Trophoblast cell (in vitro differentiated cells and primary cell): Measurements from ENCODE around the gene UGT1A5.

Experiments
- DNase-seq, 2 donors: peaks; one replicate each; pipeline ENCODE4 v3.0.0-alpha.2; 2016
- H2AFZ ChIP-seq: 2 replicates; pipeline ENCODE4 v1.6.1; 2013; ENCODE audit warnings: low read length, moderate library complexity, mild to moderate bottlenecking; ENCODE audit not compliant: insufficient read depth, poor library complexity
- H2AK5ac ChIP-seq: 2 replicates; pipeline ENCODE4 v1.6.1; 2013; ENCODE audit warnings: mild to moderate bottlenecking, low read length
- H2BK120ac ChIP-seq: 2 replicates; pipeline ENCODE4 v1.6.1; 2013; ENCODE audit warnings: low read length, mild to moderate bottlenecking, moderate library complexity; ENCODE audit not compliant: insufficient read depth, poor library complexity
- H2BK12ac ChIP-seq: 2 replicates; pipeline ENCODE4 v1.6.1; 2013; ENCODE audit warnings: mild to moderate bottlenecking, low read length, moderate library complexity
- H2BK5ac ChIP-seq: 2 replicates; pipeline ENCODE4 v1.6.1; 2013; ENCODE audit warnings: low read length, low read depth, moderate library complexity, mild to moderate bottlenecking; ENCODE audit not compliant: poor library complexity
- H3K14ac ChIP-seq: 2 replicates; pipeline ENCODE4 v1.6.1; 2013; ENCODE audit warnings: mild to moderate bottlenecking, low read length
- H3K18ac ChIP-seq: 2 replicates; pipeline ENCODE4 v1.6.1; 2013; ENCODE audit warnings: mild to moderate bottlenecking, low read length
- H3K23ac ChIP-seq: 2 replicates; pipeline ENCODE4 v1.6.1; 2013; ENCODE audit warnings: low read length
- H3K27ac ChIP-seq: 2 replicates; pipeline ENCODE4 v1.5.1; 2013; ENCODE audit warnings: low read depth, mild to moderate bottlenecking, inconsistent platforms, low read length, moderate library complexity
- H3K27me3 ChIP-seq: 2 replicates; pipeline ENCODE4 v1.6.1; 2013; ENCODE audit warnings: inconsistent platforms, mild to moderate bottlenecking, low read length, moderate library complexity; ENCODE audit not compliant: insufficient read depth
- H3K36me3 ChIP-seq, 2 experiments: 1 replicate in 1 of 2; 2 replicates in 1 of 2; pipeline ENCODE4 v1.6.1; 2013; ENCODE audit warnings: low read length in 2 of 2, mild to moderate bottlenecking in 2 of 2, moderate library complexity in 1 of 2; ENCODE audit not compliant: insufficient read depth in 2 of 2, control insufficient read depth in 1 of 2
- H3K4ac ChIP-seq: 2 replicates; pipeline ENCODE4 v1.6.1; 2013; ENCODE audit warnings: low read depth, mild to moderate bottlenecking, low read length, moderate library complexity
- H3K4me1 ChIP-seq, 2 experiments: 1 replicate in 1 of 2; 2 replicates in 1 of 2; pipeline ENCODE4 v1.6.1; 2013; ENCODE audit warnings: low read length in 2 of 2, mild to moderate bottlenecking in 2 of 2, moderate library complexity in 1 of 2; ENCODE audit not compliant: insufficient read depth in 2 of 2, control insufficient read depth in 1 of 2
- H3K4me2 ChIP-seq: 2 replicates; pipeline ENCODE4 v1.6.1; 2013; ENCODE audit warnings: inconsistent platforms, mild to moderate bottlenecking, low read length, moderate library complexity
- H3K4me3 ChIP-seq: 2 replicates; pipeline ENCODE4 v1.5.1; 2013; ENCODE audit warnings: mild to moderate bottlenecking, low read depth, low read length, inconsistent platforms
- H3K79me1 ChIP-seq: one replicate; pipeline ENCODE4 v1.6.1; 2013; ENCODE audit warnings: low read length
- H3K79me2 ChIP-seq: 2 replicates; pipeline ENCODE4 v1.6.1; 2013; ENCODE audit warnings: low read length, mild to moderate bottlenecking; ENCODE audit not compliant: control insufficient read depth, insufficient read depth, poor library complexity
- H3K9ac ChIP-seq: 2 replicates; pipeline ENCODE4 v1.6.1; 2013; ENCODE audit warnings: mild to moderate bottlenecking, low read length
- H3K9me3 ChIP-seq: 2 replicates; pipeline ENCODE4 v1.6.1; 2013; ENCODE audit warnings: low read depth, mild to moderate bottlenecking, control low read depth, inconsistent platforms, low read length; ENCODE audit not compliant: insufficient read depth
- H4K12ac ChIP-seq: 2 replicates; pipeline ENCODE4 v1.6.1; 2013; ENCODE audit warnings: low read depth, mild to moderate bottlenecking, low read length, moderate library complexity
- H4K8ac ChIP-seq: 2 replicates; pipeline ENCODE4 v1.6.1; 2013; ENCODE audit warnings: low read depth, mild to moderate bottlenecking, low read length, moderate library complexity
- H4K91ac ChIP-seq: one replicate; pipeline ENCODE4 v1.6.1; 2013; ENCODE audit warnings: low read depth, mild to moderate bottlenecking, low read length, moderate library complexity
- WGBS: extraction: QIAGEN DNeasy Blood & Tissue Kit; methylation state at CpG from one replicate; pipeline ENCODE4 v1.1.7; 2013; ENCODE audit warnings: missing lambda C conversion rate; ENCODE audit not compliant: insufficient read length, insufficient coverage; ENCODE audit errors: extremely low coverage; 5-methylcytosine and 5-hydroxymethylcytosine counted together

The UGT1A5 gene

GRCh38 chr2:233708942-233709341 is 3.8 kb upstream of the UGT1A5 start:
- no peak overlapping the region for H3K27ac ChIP-seq
- H2BK120ac ChIP-seq = no peak overlapping the region
- H2BK5ac ChIP-seq = no peak overlapping the region
- H3K23ac ChIP-seq = no peak overlapping the region
- no CpG with 5 or more reads among the region's 5 CpGs for WGBS
- H3K27me3 ChIP-seq = no peaks in the 10 kb centered on the region
- H3K79me2 ChIP-seq = no peaks in the 10 kb centered on the region
- H3K36me3 ChIP-seq = no peaks in the 10 kb centered on the region
- DNase-seq = no peak
- no peaks in the 10 kb centered on the region for H3K9me3 ChIP-seq
- H2BK12ac ChIP-seq = no peak overlapping the region
- H3K4ac ChIP-seq = no peak overlapping the region
- no peak overlapping the region for H3K4me3 ChIP-seq
- no peak overlapping the region for H3K9ac ChIP-seq
- no peak overlapping the region for H3K14ac ChIP-seq
- H2AK5ac ChIP-seq = no peak overlapping the region
- H4K8ac ChIP-seq = no peak overlapping the region
- no peak overlapping the region for H3K4me2 ChIP-seq
- no peak overlapping the region for H4K12ac ChIP-seq
- no peak overlapping the region for H4K91ac ChIP-seq
- no peak overlapping the region for H2AFZ ChIP-seq
- no peaks in the 10 kb centered on the region for H3K79me1 ChIP-seq
- H3K18ac ChIP-seq = no peak overlapping the region
- H3K4me1 ChIP-seq = peaks cover 0 to 2% of the 10 kb centered on the region in 2 experiments

DNA sequence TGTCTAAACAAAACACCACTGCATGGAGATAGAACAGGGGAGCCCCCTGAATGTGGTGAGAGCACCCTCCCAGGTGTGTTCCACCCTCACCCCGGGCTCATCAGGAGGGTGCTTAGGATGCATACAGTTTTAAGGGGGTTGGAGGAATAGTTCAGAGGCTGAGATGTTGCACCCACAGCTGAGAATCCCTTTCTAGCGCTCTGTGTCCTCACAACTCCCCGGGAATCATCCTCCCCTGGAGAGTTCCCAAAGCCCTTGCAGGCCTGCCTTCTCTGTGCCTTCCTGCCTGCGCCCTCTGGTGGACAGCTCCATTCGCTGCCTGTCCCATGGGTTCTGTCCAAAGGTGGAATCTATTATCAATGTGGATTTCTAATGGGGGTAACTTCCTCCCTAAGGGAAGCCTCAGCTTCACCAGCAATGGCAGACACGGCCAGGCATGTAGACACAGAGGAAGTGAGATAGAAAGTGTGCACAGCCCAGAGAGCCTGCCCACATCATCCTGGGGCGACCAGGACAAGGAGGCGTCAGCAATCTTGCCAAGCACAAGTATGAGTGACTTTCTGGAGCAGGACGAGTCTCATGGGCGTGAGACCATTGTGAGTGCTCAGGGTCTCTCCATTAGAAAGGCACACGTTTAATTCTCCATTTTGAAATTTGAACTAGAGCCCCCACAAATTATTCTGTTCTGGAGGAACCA is 1.2 kb upstream of the UGT1A5 start:
- Histone ChIP-seq H3K23ac (no peak overlapping the region), H4K91ac (no peak overlapping the region), H3K4me3 (no peak overlapping the region), H3K9me3 (no peaks in the 10 kb centered on the region), H3K79me1 (no peaks in the 10 kb centered on the region), H4K8ac (no peak overlapping the region), H3K4ac (no peak overlapping the region), H3K9ac (no peak overlapping the region), H3K14ac (no peak overlapping the region), H3K36me3 (no peaks in the 10 kb centered on the region), H2BK5ac (no peak overlapping the region), H2BK12ac (no peak overlapping the region), H2BK120ac (no peak overlapping the region), H3K4me1 (peaks cover 0 to 2% of the 10 kb centered on the region in 2 experiments), H2AFZ (no peak overlapping the region), H3K4me2 (no peak overlapping the region), H3K18ac (no peak overlapping the region), H3K27ac (no peak overlapping the region), H3K27me3 (no peaks in the 10 kb centered on the region), H4K12ac (no peak overlapping the region), H3K79me2 (no peaks in the 10 kb centered on the region), H2AK5ac (no peak overlapping the region)
- DNase-seq = peak; percentile 23 to 80
- WGBS = no CpG with 5 or more reads among the region's 11 CpGs

GRCh38 chr2:233713262-233713615 is 532 bp downstream of the UGT1A5 start:
- H3K4me2 ChIP-seq = no peak overlapping the region

GRCh38 chr2:233714121-233714520 is 1.4 kb downstream of the UGT1A5 start:
- Histone ChIP-seq H3K79me1 (no peaks in the 10 kb centered on the region), H3K27ac (no peak overlapping the region), H2AFZ (no peak overlapping the region), H3K18ac (no peak overlapping the region), H3K4me1 (no peaks in the 10 kb centered on the region), H4K8ac (no peak overlapping the region), H3K14ac (no peak overlapping the region), H3K4me2 (no peak overlapping the region), H3K36me3 (no peaks in the 10 kb centered on the region), H2BK12ac (no peak overlapping the region), H3K9ac (no peak overlapping the region), H4K12ac (no peak overlapping the region), H2AK5ac (no peak overlapping the region), H3K9me3 (peaks cover 2% of the 10 kb centered on the region), H2BK5ac (no peak overlapping the region), H3K79me2 (no peaks in the 10 kb centered on the region), H3K4me3 (no peak overlapping the region), H4K91ac (no peak overlapping the region), H3K4ac (no peak overlapping the region), H3K27me3 (no peaks in the 10 kb centered on the region), H2BK120ac (no peak overlapping the region), H3K23ac (no peak overlapping the region)
- WGBS = no CpG with 5 or more reads among the region's 2 CpGs
- DNase-seq = no peak

More at GRCh38 chr2:233713262-233713615, 532 bp downstream of the UGT1A5 start:
- Histone ChIP-seq H3K27me3 (no peaks in the 10 kb centered on the region), H3K23ac (no peak overlapping the region), H3K4ac (no peak overlapping the region), H3K4me3 (no peak overlapping the region), H4K91ac (no peak overlapping the region), H4K12ac (no peak overlapping the region), H2BK5ac (no peak overlapping the region), H3K9ac (no peak overlapping the region), H2BK120ac (no peak overlapping the region), H2BK12ac (no peak overlapping the region), H3K27ac (no peak overlapping the region), H3K79me2 (no peaks in the 10 kb centered on the region), H3K79me1 (no peaks in the 10 kb centered on the region), H3K18ac (no peak overlapping the region), H2AK5ac (no peak overlapping the region), H3K4me1 (no peaks in the 10 kb centered on the region), H3K36me3 (no peaks in the 10 kb centered on the region), H4K8ac (no peak overlapping the region), H2AFZ (no peak overlapping the region), H3K14ac (no peak overlapping the region), H3K9me3 (peaks cover 2% of the 10 kb centered on the region)
- WGBS = no CpG with 5 or more reads among the region's 7 CpGs
- no peak for DNase-seq
